GM03348 (cell line): Measurements from ENCODE around the gene PHYHD1.

Experiments
- DNase-seq: peaks from one replicate; pipeline ENCODE4 v3.0.0; 2012; ENCODE audit warnings: low spot score

Gene PHYHD1

GRCh38 chr9:128920381-128921058 is at the start of gene PHYHD1:
Gene PHYHD1 (plus strand): TSS chr9:128920982. CDS start chr9:128922324, 1,342 bp downstream.
- DNase-seq: peak; percentile 65

GRCh38 chr9:128877852-128878251 is 42.9 kb upstream of the PHYHD1 start:
- DNase-seq: no peak

- DNase-seq: peak; percentile 97
Measured at GRCh38 chr9:128881884-128882676, 38.7 kb upstream of the PHYHD1 start, which contains the start of the genes KYAT1 and LRRC8A. Gene KYAT1 (minus strand): TSS chr9:128881950. CDS start chr9:128845405, 36,545 bp downstream. Gene LRRC8A (plus strand): TSS chr9:128882133. CDS start chr9:128907165, 25,032 bp downstream.

GRCh38 chr9:128882677-128883603 is 37.8 kb upstream of the PHYHD1 start:
- DNase-seq: peak; percentile 51

GRCh38 chr9:128884164-128884563 is 36.6 kb upstream of the PHYHD1 start:
- DNase-seq: no peak

- DNase-seq: no peak
Measured at GRCh38 chr9:128885376-128885775, 35.4 kb upstream of the PHYHD1 start.

GRCh38 chr9:128885798-128886197 is 35.0 kb upstream of the PHYHD1 start:
- no peak for DNase-seq

- DNase-seq: no peak
Measured at GRCh38 chr9:128886211-128886891, 34.4 kb upstream of the PHYHD1 start.

- no peak for DNase-seq
Measured at GRCh38 chr9:128887049-128887448, 33.7 kb upstream of the PHYHD1 start.

GRCh38 chr9:128887914-128888350 is 32.9 kb upstream of the PHYHD1 start:
- no peak for DNase-seq

- no peak for DNase-seq
Measured at GRCh38 chr9:128891321-128892220, 29.2 kb upstream of the PHYHD1 start.

- peak; percentile 97 for DNase-seq
Measured at GRCh38 chr9:128892221-128892921, 28.4 kb upstream of the PHYHD1 start.

- no peak for DNase-seq
Measured at GRCh38 chr9:128893354-128893753, 27.4 kb upstream of the PHYHD1 start.

GRCh38 chr9:128894764-128895163 is 26.0 kb upstream of the PHYHD1 start:
- DNase-seq: no peak

- DNase-seq: no peak
Measured at GRCh38 chr9:128895556-128895955, 25.2 kb upstream of the PHYHD1 start.

- no peak for DNase-seq
Measured at GRCh38 chr9:128898382-128898781, 22.4 kb upstream of the PHYHD1 start.

GRCh38 chr9:128898845-128899565 is 21.8 kb upstream of the PHYHD1 start:
- DNase-seq: no peak

- DNase-seq: no peak
Measured at GRCh38 chr9:128899566-128900322, 21.0 kb upstream of the PHYHD1 start.
